ENCODE measurements around the gene MICAL3.

- TF ChIP-seq, protein P1, sequence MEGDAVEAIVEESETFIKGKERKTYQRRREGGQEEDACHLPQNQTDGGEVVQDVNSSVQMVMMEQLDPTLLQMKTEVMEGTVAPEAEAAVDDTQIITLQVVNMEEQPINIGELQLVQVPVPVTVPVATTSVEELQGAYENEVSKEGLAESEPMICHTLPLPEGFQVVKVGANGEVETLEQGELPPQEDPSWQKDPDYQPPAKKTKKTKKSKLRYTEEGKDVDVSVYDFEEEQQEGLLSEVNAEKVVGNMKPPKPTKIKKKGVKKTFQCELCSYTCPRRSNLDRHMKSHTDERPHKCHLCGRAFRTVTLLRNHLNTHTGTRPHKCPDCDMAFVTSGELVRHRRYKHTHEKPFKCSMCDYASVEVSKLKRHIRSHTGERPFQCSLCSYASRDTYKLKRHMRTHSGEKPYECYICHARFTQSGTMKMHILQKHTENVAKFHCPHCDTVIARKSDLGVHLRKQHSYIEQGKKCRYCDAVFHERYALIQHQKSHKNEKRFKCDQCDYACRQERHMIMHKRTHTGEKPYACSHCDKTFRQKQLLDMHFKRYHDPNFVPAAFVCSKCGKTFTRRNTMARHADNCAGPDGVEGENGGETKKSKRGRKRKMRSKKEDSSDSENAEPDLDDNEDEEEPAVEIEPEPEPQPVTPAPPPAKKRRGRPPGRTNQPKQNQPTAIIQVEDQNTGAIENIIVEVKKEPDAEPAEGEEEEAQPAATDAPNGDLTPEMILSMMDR (IDR thresholded peaks at IDR 0.05), result no peak
- TF ChIP-seq, protein P2, sequence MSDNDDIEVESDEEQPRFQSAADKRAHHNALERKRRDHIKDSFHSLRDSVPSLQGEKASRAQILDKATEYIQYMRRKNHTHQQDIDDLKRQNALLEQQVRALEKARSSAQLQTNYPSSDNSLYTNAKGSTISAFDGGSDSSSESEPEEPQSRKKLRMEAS (IDR thresholded peaks at IDR 0.05), result no peak
- no peak for TF ChIP-seq ESRRA (IDR thresholded peaks at IDR 0.05; ENCODE audit: borderline replicate concordance, low read length)
- no peak for TF ChIP-seq CHD4 (IDR thresholded peaks at IDR 0.05; ENCODE audit: borderline replicate concordance)
- no peak for TF ChIP-seq ZC3H11A (IDR thresholded peaks at IDR 0.05)
These were observed 102.2 kb downstream of the MICAL3 start for GRCh38 chr22:17921871-17922821.
